ENCODE results near the gene FARP1. TPM values are rescaled to one million over a fixed set of nuclear protein-coding genes. Genes with fewer than 3 reads are reported as not detected.

FARP1 gene
- total and polyA plus RNA-seq, 2 of the 8 experiments (the other 6 are each of a cell fraction or from before 2014, with no cell fraction given): 24.7 to 104 TPM

DNA sequence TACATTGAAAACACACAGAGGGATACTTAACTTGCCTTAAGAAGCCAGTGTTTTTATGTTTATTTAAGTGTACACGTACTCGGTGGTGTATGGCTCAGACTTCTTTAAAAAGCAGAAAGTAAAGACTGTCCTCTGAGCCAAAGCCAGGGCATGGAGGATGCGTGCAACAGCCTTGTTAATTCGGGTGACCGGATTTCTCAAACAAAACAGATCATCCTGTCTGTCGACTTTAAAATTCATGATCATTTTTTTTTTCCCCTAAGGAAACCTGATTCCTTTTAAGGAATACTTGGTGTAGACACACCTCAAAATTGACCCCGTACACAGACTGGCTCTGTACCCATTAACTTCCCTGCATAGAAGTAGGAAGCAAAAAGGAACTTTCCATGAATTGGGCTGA is 158.8 kb downstream of the FARP1 start:
- peaks cover 0 to 4% (median 1%) of the 10 kb centered on the region in 4 experiments; a peak in 4 of 7 replicates for H3K4me1 ChIP-seq (replicated peaks in 1 of 4; ENCODE audit: control insufficient read depth in 3 of 4, insufficient read depth in 4 of 4, low read length in 3 of 4)
- H4K20me1 ChIP-seq (replicated peaks in 1 of 2; ENCODE audit: control insufficient read depth in 1 of 2, insufficient read depth in 2 of 2, low read length in 2 of 2): peaks cover 0 to 1% of the 10 kb centered on the region in 2 experiments
- H3K23me2 ChIP-seq (ENCODE audit: low read depth, low read length): no peaks in the 10 kb centered on the region; the same call in 1 of the 2 replicates
- no peak overlapping the region for H4K91ac ChIP-seq (replicated peaks; ENCODE audit: insufficient read length, low read length)
- H2BK12ac ChIP-seq (ENCODE audit: low read depth, low read length): no peak overlapping the region
- DNase-seq (ENCODE audit: low read depth in 1 of 2, low spot score in 2 of 2) (no peak), FAIRE-seq (no peak)
- WGBS, 2 experiments (ENCODE audit: extremely low coverage in 1 of 2, insufficient coverage in 1 of 2, insufficient read length in 1 of 2, insufficient replicate concordance in 2 of 2, low coverage in 1 of 2, low lambda C conversion rate in 2 of 2, missing lambda C conversion rate in 1 of 2): 94% methylated on average over 7 of the region's 7 CpGs; no CpG with 5 or more reads in 1 of the 2 experiments
- H2BK5ac ChIP-seq (ENCODE audit: low read depth, low read length): no peak overlapping the region
- H3K56ac ChIP-seq (replicated peaks; ENCODE audit: insufficient read length, low read depth, low read length): no peak overlapping the region
- no peak overlapping the region for H3K4ac ChIP-seq (replicated peaks; ENCODE audit: insufficient read length, low read depth, low read length)
- CTCF ChIA-PET (ENCODE audit: partially characterized antibody): interaction anchor here (0.7 to 3.4 kb wide), 7 partner anchors 9 to 533 kb away, joined by 3 to 12 read pairs (median 5); no protein-coding TSS in a partner anchor
- H4K8ac ChIP-seq (ENCODE audit: extremely low read depth, insufficient read depth, low read length): no peak overlapping the region
- H2BK120ac ChIP-seq (replicated peaks; ENCODE audit: low read depth, low read length): no peak overlapping the region
- no peak overlapping the region for H3K9ac ChIP-seq (replicated peaks in 1 of 4; ENCODE audit: extremely low read depth in 1 of 4, low read depth in 3 of 4, low read length in 3 of 4)
- H2AFZ ChIP-seq (ENCODE audit: low read length): no peak overlapping the region
- POLR2A ChIA-PET (ENCODE audit: partially characterized antibody): no interaction called here
- H3K79me1 ChIP-seq (ENCODE audit: low read depth, low read length): peaks cover 7% of the 10 kb centered on the region; the same call in 1 of the 2 replicates
- no peak overlapping the region for H3K14ac ChIP-seq (ENCODE audit: insufficient read length)
- H2BK20ac ChIP-seq (ENCODE audit: low read length): no peak overlapping the region
- H3K18ac ChIP-seq (ENCODE audit: extremely low read depth, low read length): no peak overlapping the region
- no peak overlapping the region for H3K27ac ChIP-seq (ENCODE audit: low read depth, low read length)
- no peak overlapping the region for H4K5ac ChIP-seq (ENCODE audit: insufficient read length, low read depth, low read length)
- no peaks in the 10 kb centered on the region for H3K36me3 ChIP-seq (ENCODE audit: control insufficient read depth in 2 of 4, insufficient read depth in 4 of 4, low read length in 3 of 4)
- H2AK5ac ChIP-seq (ENCODE audit: low read depth, low read length): no peak overlapping the region
- no peak overlapping the region for H3K4me3 ChIP-seq (ENCODE audit: extremely low read depth in 1 of 4, insufficient read depth in 2 of 4, low read depth in 3 of 4, low read length in 4 of 4)
- H2BK15ac ChIP-seq (ENCODE audit: low read length): no peak overlapping the region
- no peak overlapping the region for H3K23ac ChIP-seq (ENCODE audit: insufficient read length)
- H3K27me3 ChIP-seq (replicated peaks in 1 of 4; ENCODE audit: control insufficient read depth in 3 of 4, extremely low read depth in 1 of 4, insufficient read depth in 3 of 4, low read length in 3 of 4): no peaks in the 10 kb centered on the region; a peak in 1 of 7 replicates
- no peaks in the 10 kb centered on the region for H3K9me3 ChIP-seq (ENCODE audit: insufficient read depth in 2 of 2, low read depth in 1 of 2, low read length in 1 of 2)
- H3K79me2 ChIP-seq (ENCODE audit: control insufficient read depth in 1 of 2, insufficient read depth in 2 of 2, low read length in 2 of 2): peaks cover 0 to 36% of the 10 kb centered on the region in 2 experiments; a peak in 2 of 4 replicates
- no peak overlapping the region for H3K4me2 ChIP-seq (ENCODE audit: insufficient read depth in 1 of 2, low read depth in 2 of 2, low read length in 2 of 2)
- TF ChIP-seq BCL11A (IDR thresholded peaks at IDR 0.05; ENCODE audit: low read depth in 2 of 2, low read length in 2 of 2) (no peak), NRF1 (IDR thresholded peaks at IDR 0.05; ENCODE audit: low read depth, low read length) (no peak), TEAD4 (IDR thresholded peaks at IDR 0.05; ENCODE audit: low read depth, low read length) (no peak), SIRT6 (IDR thresholded peaks at IDR 0.05; ENCODE audit: low read length) (no peak), GABPA (IDR thresholded peaks at IDR 0.05; ENCODE audit: borderline replicate concordance, insufficient read depth, low read length) (no peak), KDM5A (IDR thresholded peaks at IDR 0.05; ENCODE audit: low read length) (no peak), KDM4A (IDR thresholded peaks at IDR 0.05; ENCODE audit: low read depth, low read length, severe bottlenecking) (no peak), SAP30 (IDR thresholded peaks at IDR 0.05; ENCODE audit: insufficient read depth, insufficient replicate concordance, low read length) (no peak), JUN (IDR thresholded peaks at IDR 0.05; ENCODE audit: low read depth, low read length) (no peak)
- TF ChIP-seq, protein P1, sequence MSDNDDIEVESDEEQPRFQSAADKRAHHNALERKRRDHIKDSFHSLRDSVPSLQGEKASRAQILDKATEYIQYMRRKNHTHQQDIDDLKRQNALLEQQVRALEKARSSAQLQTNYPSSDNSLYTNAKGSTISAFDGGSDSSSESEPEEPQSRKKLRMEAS (IDR thresholded peaks at IDR 0.05): no peak
- TF ChIP-seq, protein P2, sequence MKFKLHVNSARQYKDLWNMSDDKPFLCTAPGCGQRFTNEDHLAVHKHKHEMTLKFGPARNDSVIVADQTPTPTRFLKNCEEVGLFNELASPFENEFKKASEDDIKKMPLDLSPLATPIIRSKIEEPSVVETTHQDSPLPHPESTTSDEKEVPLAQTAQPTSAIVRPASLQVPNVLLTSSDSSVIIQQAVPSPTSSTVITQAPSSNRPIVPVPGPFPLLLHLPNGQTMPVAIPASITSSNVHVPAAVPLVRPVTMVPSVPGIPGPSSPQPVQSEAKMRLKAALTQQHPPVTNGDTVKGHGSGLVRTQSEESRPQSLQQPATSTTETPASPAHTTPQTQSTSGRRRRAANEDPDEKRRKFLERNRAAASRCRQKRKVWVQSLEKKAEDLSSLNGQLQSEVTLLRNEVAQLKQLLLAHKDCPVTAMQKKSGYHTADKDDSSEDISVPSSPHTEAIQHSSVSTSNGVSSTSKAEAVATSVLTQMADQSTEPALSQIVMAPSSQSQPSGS (IDR thresholded peaks at IDR 0.05; ENCODE audit: low read length): no peak

All from H1 (cell line).